Tibial nerve (tissue), 4 donors: ENCODE results near the gene HAUS8. TPM values are rescaled to one million over a fixed set of nuclear protein-coding genes. Genes with fewer than 3 reads are reported as not detected.
"Not testable (repeated sequence)": the region's sequence is repeated elsewhere in the genome, so short reads cannot be mapped to it uniquely, and the experiment has no call there.

Source experiments
- DNase-seq, 2 donors: peaks; one replicate each; pipeline ENCODE4 v3.0.0-alpha.2; 2019; ENCODE audit warnings: low spot score in 2 of 2
- H3K27ac ChIP-seq, 4 donors: fragments of 200-600 bp; sonication (generic) in 3 of 4; one replicate each; pipeline ENCODE4 v1.5.1; 2017 to 2019; ENCODE audit warnings: mild to moderate bottlenecking in 1 of 4
- H3K27me3 ChIP-seq, 2 donors: fragments of 200-600 bp; sonication (generic) in 1 of 2; one replicate each; pipeline versions ENCODE4 v1.5.1 to v1.6.0; 2017 to 2019
- H3K36me3 ChIP-seq, 3 donors: fragments of 200-600 bp; sonication (generic); one replicate each; pipeline ENCODE4 v1.5.1; 2018 to 2019
- H3K4me1 ChIP-seq, 4 donors: fragments of 200-600 bp; sonication (generic) in 3 of 4; one replicate each; pipeline ENCODE4 v1.5.1; 2017 to 2019
- H3K4me3 ChIP-seq, 4 donors: fragments of 200-600 bp; sonication (generic) in 3 of 4; one replicate each; pipeline ENCODE4 v1.5.1; 2017 to 2019; ENCODE audit warnings: mild to moderate bottlenecking in 1 of 4, moderate library complexity in 1 of 4
- H3K9me3 ChIP-seq, 4 donors: fragments of 200-600 bp; sonication (generic) in 3 of 4; one replicate each; pipeline ENCODE4 v1.5.1; 2017 to 2019
- CTCF ChIP-seq, 5 experiments: fragments of 200-600 bp in 3 of 5; fragments of 450-650 bp in 2 of 5; sonication (generic) in 3 of 5; IDR thresholded peaks; one replicate each; pipeline ENCODE4 v1.5.1; 2016 to 2019; ENCODE audit warnings: antibody characterized with exemption in 5 of 5, mild to moderate bottlenecking in 3 of 5, moderate library complexity in 2 of 5
- EP300 ChIP-seq, 2 donors: sonication (generic); formaldehyde crosslinking; IDR thresholded peaks; one replicate each; pipeline ENCODE4 v1.6.1; 2017; ENCODE audit warnings: antibody characterized with exemption in 2 of 2, mild to moderate bottlenecking in 1 of 2
- POLR2A ChIP-seq, 2 donors: fragments of 450-650 bp; IDR thresholded peaks; one replicate each; pipeline ENCODE4 v1.6.1; 2017; ENCODE audit warnings: antibody characterized with exemption in 2 of 2, mild to moderate bottlenecking in 2 of 2, moderate library complexity in 2 of 2
- WGBS, 2 donors: methylation state at CpG; one replicate each; pipeline ENCODE4 v1.1.5; 2018; 5-methylcytosine and 5-hydroxymethylcytosine counted together
- total RNA-seq, 4 donors: library from RNA; depleted of rRNA; stranded (reverse); fragments of >200 nt; gene quantifications; one replicate each; pipeline ENCODE4 v1.1.0, GENCODE V29; 2016

The HAUS8 gene
- total RNA-seq, 4 donors from 2014 or later, result 2.6 to 11.6 (median 4.3) TPM

DNA sequence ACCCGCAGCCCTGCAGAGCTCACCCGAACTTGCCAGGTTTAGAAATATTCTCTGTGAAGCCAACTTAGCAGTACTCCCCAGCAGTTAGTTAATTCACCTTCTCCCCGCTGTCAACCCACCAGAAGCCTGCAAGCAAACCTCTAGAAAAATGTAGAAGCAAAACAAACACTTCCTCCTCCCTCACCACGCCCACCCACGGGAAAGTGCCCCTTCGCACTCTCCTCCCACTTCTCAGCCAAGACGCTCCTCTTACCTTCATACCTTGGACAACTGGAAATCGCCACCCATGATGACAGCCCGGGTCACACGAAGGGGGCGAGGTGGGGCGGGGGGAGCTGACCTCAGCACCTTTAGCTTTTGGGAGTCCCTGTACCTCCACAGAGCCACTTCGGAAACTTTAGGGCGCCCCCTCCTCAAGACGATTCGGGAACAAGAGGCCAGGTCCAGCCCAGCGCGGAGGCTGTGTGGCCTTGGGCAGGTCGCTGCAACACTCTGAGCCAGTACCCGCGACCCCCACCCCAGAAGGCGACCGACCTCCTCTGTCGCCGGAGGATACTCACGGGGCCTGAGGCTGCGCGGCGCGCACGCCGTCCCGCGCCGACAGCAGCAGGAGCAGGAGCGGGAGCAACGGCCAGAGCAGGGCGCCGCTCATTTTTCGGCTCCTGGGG lies 49.1 kb downstream of the HAUS8 start:
- TF ChIP-seq CTCF (IDR thresholded peaks at IDR 0.05), result no peak
- no peak for TF ChIP-seq EP300 (IDR thresholded peaks at IDR 0.05)
- no peak for TF ChIP-seq POLR2A (IDR thresholded peaks at IDR 0.05)
- Histone ChIP-seq H3K4me3 (peak overlapping the region in 1 of 4 donors; percentile 26), H3K36me3 (peaks cover 0 to 2% (median 0%) of the 10 kb centered on the region in 3 donors), H3K27me3 (peaks cover 0 to 62% of the 10 kb centered on the region in 2 donors), H3K27ac (no peak overlapping the region), H3K9me3 (peaks cover 0 to 26% (median 0%) of the 10 kb centered on the region in 4 donors), H3K4me1 (peaks cover 0 to 4% (median 0%) of the 10 kb centered on the region in 4 donors)
- no peak for DNase-seq
- WGBS, 2 donors, result 1 to 2% methylated on average over 16 to 26 of the region's 40 CpGs

DNA sequence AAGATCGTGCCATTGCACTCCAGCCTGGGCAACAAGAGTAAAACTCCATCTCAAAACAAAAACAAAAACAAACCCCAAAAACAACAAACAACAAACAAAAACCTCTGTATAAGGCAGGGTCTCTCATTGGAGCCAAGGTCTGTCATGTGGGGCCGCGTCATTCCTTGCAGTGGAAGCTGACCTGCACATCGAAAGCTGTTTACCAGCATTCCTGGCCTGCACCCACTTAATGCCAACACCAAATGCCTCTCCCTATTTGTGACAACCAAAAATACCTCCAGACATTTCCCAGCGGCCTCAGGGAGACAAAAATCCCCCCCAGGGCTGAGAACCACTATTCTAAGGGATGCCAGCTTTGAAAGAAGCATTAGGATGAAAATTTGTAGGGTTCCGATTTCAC lies 49.9 kb downstream of the HAUS8 start:
- Histone ChIP-seq H3K9me3 (peaks cover 0 to 26% (median 0%) of the 10 kb centered on the region in 4 donors), H3K4me1 (peaks cover 0 to 7% (median 0%) of the 10 kb centered on the region in 4 donors), H3K27ac (no peak overlapping the region), H3K4me3 (no peak overlapping the region), H3K36me3 (peaks cover 0 to 2% (median 0%) of the 10 kb centered on the region in 3 donors), H3K27me3 (peaks cover 0 to 62% of the 10 kb centered on the region in 2 donors)
- DNase-seq, result no peak
- 78 to 87% methylated on average over 6 of the region's 6 CpGs for whole genome bisulfite sequencing, 2 donors
- TF ChIP-seq CTCF (IDR thresholded peaks at IDR 0.05) (no peak), POLR2A (IDR thresholded peaks at IDR 0.05) (no peak), EP300 (IDR thresholded peaks at IDR 0.05) (no peak)

DNA sequence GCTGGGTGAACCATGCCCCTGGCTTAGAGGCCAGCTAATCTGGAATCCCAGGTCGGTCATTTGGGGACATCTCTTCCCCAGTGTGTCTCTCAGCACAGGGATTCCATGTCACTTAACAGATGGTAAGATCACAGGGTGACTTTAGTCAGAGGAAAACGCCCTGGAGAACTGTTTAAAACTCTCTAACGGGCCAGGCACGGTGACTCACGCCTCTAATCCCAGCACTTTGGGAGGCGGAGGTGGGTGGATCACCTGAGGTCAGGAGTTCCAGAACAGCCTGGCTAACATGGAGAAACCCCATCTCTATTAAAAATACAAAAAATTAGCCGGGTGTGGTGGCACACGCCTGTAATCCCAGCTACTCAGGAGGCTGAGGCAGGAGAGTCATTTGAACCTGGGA lies 50.3 kb downstream of the HAUS8 start:
- not testable (repeated sequence) for H3K36me3 ChIP-seq, H3K4me3 ChIP-seq, H3K27ac ChIP-seq, DNase-seq
- 88 to 89% methylated on average over 8 of the region's 8 CpGs for WGBS, 2 donors
- peaks cover 0 to 58% of the 10 kb centered on the region in 2 donors for H3K27me3 ChIP-seq
- H3K9me3 ChIP-seq, result peaks cover 0 to 26% (median 0%) of the 10 kb centered on the region in 4 donors
- peaks cover 0 to 10% (median 0%) of the 10 kb centered on the region in 4 donors for H3K4me1 ChIP-seq

GRCh38 chr19:17023805-17024204 lies 51.4 kb downstream of the HAUS8 start:
- Histone ChIP-seq H3K27ac (no peak overlapping the region), H3K4me1 (peaks cover 0 to 10% (median 0%) of the 10 kb centered on the region in 4 donors), H3K36me3 (peaks cover 0 to 2% (median 0%) of the 10 kb centered on the region in 3 donors), H3K4me3 (no peak overlapping the region), H3K9me3 (peaks cover 0 to 26% (median 0%) of the 10 kb centered on the region in 4 donors), H3K27me3 (peaks cover 0 to 53% of the 10 kb centered on the region in 2 donors)
- WGBS, 2 donors, result 77% methylated on average over 3 of the region's 3 CpGs
- TF ChIP-seq POLR2A (IDR thresholded peaks at IDR 0.05), result no peak
- no peak for TF ChIP-seq CTCF (IDR thresholded peaks at IDR 0.05)
- no peak for TF ChIP-seq EP300 (IDR thresholded peaks at IDR 0.05)
- no peak for DNase-seq

DNA sequence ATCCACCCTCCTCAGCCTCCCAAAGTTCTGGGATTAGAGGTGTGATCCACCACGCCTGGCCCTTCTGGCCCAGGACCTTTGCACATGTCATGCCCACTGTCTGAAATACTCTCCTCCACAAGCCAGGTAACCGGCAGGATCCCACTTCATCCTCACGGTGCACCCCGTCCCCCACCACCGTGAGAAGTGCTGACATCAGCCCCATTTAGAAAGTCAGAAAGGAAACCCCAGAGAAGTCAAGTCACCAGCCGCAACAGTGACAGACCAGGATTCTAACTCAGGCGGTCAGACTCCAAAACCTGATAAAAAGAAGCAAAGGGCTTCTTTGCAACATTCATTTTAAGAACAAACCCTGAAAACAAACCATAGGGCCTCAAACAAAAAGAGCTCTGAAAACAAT lies 52.5 kb downstream of the HAUS8 start:
- TF ChIP-seq EP300 (IDR thresholded peaks at IDR 0.05), result no peak
- no peak for TF ChIP-seq CTCF (IDR thresholded peaks at IDR 0.05)
- TF ChIP-seq POLR2A (IDR thresholded peaks at IDR 0.05), result no peak
- H3K9me3 ChIP-seq, result peaks cover 0 to 26% (median 0%) of the 10 kb centered on the region in 4 donors
- H3K4me1 ChIP-seq, result peaks cover 0 to 10% (median 0%) of the 10 kb centered on the region in 4 donors
- no peak overlapping the region for H3K4me3 ChIP-seq
- no peak overlapping the region for H3K27ac ChIP-seq
- H3K27me3 ChIP-seq, result peaks cover 0 to 43% of the 10 kb centered on the region in 2 donors
- WGBS, 2 donors, result 87 to 88% methylated on average over 7 of the region's 7 CpGs
- peaks cover 0 to 2% (median 0%) of the 10 kb centered on the region in 3 donors for H3K36me3 ChIP-seq
- no peak for DNase-seq
